ENCODE measurements around the gene AMY2A.
"Not testable (repeated sequence)": the region's sequence is repeated elsewhere in the genome, so short reads cannot be mapped to it uniquely, and the experiment has no call there.

AMY2A gene

GRCh38 chr1:103616994-103617477, at the start of gene AMY2A:
AMY2A (plus strand) TSS chr1:103617427; CDS start chr1:103617441, 14 bp downstream.
- DNase-seq: not testable (repeated sequence)

DNA sequence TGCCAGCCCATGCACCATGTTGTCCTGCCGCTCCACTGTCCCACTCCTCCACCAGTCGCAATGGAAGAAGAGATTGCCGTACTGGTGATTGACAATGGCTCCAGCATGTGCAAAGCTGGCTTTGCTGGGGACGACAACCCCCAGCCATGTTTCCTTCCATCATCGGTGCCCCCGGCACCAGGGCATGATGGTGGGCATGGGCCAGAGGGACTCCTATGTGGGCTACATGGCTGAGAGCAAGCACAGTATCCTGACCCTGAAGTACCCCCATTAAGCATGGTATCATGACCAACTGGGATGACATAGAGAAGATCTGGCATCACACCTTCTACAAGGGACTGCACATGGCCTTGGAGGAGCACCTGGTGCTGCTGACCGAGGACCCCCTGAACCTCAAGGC, 47.7 kb upstream of the AMY2A start:
- no peak for DNase-seq

DNA sequence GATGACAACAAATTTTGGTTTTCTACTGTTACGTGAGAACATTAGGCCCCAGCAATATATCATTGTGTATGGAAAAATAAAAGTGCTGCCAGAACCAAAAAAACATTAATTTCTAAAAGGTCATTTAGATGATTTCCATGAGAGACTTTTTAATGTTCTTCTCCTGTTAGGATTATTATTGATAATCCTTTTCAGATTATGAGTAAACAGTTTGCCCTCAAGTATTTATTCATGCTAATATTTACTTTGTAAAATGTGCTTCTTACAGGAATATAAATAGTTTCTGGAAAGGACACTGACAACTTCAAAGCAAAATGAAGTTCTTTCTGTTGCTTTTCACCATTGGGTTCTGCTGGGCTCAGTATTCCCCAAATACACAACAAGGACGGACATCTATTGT, 45.9 kb upstream of the AMY2A start, which contains the start of gene AMY2B:
TSS of gene AMY2B (plus strand) at position 301 of the 400 bp plus-strand sequence. CDS start at position 315, 14 bp downstream.
- not testable (repeated sequence) for DNase-seq

DNA sequence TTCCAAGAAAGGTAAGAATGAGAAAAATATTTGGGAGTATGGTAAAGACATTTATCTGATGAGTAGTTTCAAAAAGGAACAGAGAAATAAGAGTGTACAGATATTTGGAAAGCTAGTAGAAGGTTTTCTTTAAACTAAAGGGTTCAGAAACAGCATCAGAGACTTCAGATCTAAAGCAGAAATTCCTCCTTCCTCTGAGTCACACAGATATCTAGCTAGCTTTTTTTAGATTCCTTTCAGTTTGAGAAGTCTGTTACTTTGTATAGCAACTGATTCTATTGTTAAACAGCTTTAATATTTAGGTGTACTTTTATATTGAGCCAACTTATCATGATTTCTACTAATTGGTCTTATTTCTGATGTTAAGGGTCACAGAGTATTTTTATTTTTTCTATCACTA, 41.2 kb upstream of the AMY2A start:
- DNase-seq: no peak

- not testable (repeated sequence) for DNase-seq
Observed at GRCh38 chr1:103576784-103577183, 40.4 kb upstream of the AMY2A start.

DNA sequence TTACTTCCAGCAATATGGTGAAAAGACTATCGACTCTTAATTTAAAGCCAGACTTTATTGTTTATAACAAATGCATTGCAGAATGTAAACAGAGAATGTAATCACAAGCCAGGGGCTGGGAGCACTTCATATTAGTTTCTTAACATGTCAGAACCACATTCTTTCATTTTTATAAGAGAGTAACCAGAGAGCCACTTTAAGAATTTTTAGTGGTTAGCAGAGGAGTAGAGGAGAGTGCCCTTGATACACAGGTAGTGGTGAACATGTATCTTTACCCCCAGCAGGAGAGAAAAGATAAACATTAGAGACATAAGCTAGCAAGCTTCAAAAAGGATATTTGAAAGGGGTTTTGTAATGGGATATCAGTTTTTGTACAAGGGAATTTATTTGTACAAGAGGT, 34.8 kb upstream of the AMY2A start:
- no peak for DNase-seq

- no peak for DNase-seq
Observed at GRCh38 chr1:103583887-103584286, 33.3 kb upstream of the AMY2A start.

GRCh38 chr1:103584537-103584936, 32.7 kb upstream of the AMY2A start:
- DNase-seq: no peak

GRCh38 chr1:103602740-103603139, 14.5 kb upstream of the AMY2A start:
- DNase-seq: not testable (repeated sequence)

DNA sequence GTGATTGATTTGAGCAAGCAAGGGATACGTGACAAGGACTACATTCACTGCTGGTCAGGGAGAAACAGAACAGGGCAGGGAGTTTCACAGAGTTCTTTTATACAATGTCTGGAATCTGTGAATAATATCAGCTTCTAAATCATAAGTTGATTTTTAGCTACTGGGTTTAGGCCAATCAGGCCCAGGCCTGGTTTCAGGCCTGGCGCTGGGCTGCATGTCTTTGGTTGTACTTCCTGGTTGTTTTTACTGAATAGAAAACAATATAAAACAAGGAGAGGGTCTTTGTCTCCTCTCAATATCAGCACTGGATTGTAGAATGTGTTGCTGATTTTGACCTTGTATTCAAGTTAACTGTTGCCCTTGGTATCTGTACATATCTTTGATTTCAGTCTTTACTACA, 865 bp upstream of the AMY2A start:
- DNase-seq: no peak

GRCh38 chr1:103627436-103627835, 10.2 kb downstream of the AMY2A start:
- not testable (repeated sequence) for DNase-seq

GRCh38 chr1:103641194-103641593, 24.0 kb downstream of the AMY2A start:
- not testable (repeated sequence) for DNase-seq

- not testable (repeated sequence) for DNase-seq
Observed at GRCh38 chr1:103643908-103644307, 26.7 kb downstream of the AMY2A start.

DNA sequence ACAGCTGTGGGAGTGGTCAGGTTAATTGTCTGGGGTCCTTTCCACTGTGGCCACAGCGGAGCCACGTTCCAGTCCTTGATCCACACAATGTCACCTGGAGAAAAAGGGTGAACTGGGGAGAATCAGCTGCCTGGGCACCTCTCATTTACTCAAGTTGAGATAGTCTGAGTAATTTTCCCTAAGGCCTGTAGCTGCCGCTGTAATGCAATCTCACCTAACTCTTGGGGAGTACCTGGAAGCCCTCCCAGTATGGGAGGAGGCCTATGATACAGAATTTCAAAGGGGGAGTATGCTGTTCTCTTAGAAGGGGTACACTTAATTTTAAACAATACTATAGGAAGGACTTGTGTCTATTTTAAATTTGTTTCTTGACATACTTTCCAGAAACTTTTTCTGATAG, 33.1 kb downstream of the AMY2A start:
- DNase-seq: not testable (repeated sequence)

DNA sequence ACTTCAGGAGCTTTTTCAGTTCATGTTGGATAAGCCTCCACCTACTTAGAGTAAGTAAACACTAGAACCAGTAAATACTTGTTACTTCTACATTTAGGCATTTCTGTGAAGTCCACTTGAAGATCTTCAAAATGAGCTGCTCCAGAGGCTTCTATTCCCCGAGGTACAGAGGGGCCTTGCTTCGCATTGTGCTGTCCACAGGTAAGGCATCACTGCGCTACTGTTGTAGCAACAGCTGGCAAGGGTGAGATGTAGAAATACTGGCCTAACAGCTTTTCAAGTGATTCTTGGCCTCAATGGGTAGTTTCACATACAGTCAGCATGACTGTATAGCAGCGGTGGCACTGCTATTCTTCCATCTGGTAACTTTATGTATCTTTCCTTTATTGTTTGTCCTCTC, 33.7 kb downstream of the AMY2A start:
- DNase-seq: not testable (repeated sequence)

GRCh38 chr1:103654133-103654532, 36.9 kb downstream of the AMY2A start:
- not testable (repeated sequence) for DNase-seq

DNA sequence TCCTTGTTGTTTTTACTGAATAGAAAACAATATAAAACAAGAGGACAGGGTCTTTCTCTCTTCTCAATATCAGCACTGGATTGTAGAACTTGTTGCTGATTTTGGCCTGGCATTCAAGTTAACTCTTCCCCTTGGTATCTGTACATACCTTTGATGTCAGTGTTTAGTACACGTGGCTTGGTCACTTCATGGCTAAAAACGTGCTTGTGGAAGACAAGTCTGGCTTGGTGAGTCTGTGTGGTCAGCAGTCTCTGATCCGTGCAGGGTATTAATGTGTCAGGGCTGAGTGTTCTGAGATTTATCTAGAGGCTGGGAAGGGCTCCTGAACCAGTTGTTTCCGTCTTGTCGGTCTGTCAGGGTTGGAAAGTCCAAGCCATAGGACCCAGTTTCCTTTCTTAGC, 38.2 kb downstream of the AMY2A start, which contains the start of gene AMY1A:
TSS of gene AMY1A (plus strand) at position 301 of the 400 bp plus-strand sequence. CDS start 571 bp downstream, outside the sequence.
- not testable (repeated sequence) for DNase-seq
